GM21360 (cell line): ENCODE data around the gene FABP6.
"Not testable (repeated sequence)": the region's sequence is repeated elsewhere in the genome, so short reads cannot be mapped to it uniquely, and the experiment has no call there.

Source experiments
- ATAC-seq: cut with Tn5 transposase; IDR thresholded peaks from one replicate; pipeline ENCODE4 v1.9.1; 2021; ENCODE audit warnings: mild to moderate bottlenecking, moderate library complexity; ENCODE audit not compliant: unreplicated experiment

The FABP6 gene, protein sequence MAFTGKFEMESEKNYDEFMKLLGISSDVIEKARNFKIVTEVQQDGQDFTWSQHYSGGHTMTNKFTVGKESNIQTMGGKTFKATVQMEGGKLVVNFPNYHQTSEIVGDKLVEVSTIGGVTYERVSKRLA

DNA sequence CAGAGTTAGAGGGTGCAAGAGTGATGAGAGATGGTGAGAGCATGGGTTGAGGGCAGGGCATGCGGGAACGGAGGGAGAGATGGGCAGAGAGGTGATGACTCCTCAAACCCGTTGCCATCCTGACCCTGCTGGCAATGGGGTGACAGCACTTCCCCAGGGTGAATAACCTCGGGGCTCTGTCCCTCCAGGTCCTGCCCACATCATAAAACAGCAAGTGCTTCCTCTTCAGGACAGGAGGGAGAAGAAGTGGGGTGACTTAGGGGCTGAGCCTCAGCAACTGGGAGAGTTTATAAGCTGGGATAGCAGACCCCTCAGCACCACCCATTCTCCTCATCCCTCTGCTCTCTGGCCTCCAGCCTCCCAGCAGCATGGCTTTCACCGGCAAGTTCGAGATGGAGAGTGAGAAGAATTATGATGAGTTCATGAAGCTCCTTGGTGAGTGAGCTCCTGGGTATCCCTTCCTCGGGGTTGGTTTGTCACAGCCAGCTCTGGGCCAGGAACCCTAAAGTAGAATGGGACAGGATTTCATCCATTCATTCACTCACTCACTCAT is at the start of gene FABP6:
Gene FABP6, plus strand, starts transcription at position 317 of the 553 bp plus-strand sequence. Its CDS starts 52 bp downstream, at position 369.
- no peak for ATAC-seq

DNA sequence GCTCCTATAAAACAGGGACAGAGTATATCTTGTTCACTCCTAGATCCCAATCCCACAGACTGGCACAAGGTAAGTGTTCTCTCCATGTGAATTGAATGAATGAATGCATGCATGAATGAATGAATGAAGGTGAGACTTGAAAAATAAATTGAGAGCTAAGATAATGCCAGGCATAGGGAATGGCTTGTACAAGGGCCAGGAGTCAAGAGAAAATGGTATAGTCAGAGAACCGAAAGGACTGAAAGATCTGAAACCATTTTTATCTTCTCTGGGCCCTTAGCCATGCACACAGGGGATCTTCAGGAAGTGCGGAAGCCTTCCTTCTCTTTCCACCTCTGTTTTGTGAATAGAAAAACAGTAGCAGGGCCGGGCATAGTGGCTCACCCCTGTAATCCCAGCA is 48.4 kb upstream of the FABP6 start:
- no peak for ATAC-seq

DNA sequence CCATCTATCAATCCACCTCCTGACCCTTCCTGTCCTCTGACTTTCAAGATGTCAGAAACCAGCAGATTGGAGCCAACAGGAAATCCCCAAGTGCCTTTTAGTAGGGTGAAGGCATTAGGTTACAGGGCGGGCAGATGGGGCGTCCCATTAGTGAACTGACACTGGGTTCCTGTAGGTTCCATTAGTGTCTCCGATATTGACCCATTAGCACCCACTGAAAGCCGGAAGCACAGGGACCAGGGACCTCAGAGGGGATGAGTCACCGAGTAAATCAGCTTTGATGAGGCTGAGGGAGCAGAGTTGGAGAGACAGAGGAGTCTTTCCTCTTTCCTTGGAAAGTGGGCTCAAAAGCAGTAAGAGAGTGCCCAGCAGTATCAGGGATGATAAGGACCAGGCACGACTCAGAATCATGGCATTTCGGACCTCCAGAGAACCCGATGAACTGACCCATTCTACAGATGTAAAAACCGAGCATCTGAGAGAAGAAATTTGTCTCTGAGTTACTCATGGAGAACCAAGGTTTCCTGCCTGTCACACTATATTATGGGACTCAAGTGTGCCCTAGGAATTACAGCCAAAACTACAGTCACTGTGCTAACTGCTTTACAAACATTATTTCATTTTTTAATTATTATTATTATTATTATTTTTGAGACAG is 47.2 kb upstream of the FABP6 start:
- ATAC-seq, result no peak

DNA sequence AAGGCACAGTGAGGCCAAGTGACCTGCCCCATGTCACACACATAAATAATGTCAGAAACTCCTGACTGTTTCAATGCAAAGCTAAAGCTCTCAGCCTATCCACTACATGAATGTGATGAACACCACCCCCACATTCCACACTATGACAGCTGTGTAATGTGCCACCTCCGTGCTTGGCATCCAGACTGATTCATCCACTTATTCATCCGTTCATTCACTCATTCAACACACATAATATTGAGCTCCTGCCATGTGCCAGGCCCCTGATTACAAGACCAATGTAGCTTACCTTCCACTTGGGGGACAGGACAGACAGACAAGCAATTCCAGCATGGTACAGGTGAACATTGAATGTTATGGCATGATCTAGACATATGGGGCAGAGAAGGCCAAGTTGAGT is 46.2 kb upstream of the FABP6 start:
- no peak for ATAC-seq

DNA sequence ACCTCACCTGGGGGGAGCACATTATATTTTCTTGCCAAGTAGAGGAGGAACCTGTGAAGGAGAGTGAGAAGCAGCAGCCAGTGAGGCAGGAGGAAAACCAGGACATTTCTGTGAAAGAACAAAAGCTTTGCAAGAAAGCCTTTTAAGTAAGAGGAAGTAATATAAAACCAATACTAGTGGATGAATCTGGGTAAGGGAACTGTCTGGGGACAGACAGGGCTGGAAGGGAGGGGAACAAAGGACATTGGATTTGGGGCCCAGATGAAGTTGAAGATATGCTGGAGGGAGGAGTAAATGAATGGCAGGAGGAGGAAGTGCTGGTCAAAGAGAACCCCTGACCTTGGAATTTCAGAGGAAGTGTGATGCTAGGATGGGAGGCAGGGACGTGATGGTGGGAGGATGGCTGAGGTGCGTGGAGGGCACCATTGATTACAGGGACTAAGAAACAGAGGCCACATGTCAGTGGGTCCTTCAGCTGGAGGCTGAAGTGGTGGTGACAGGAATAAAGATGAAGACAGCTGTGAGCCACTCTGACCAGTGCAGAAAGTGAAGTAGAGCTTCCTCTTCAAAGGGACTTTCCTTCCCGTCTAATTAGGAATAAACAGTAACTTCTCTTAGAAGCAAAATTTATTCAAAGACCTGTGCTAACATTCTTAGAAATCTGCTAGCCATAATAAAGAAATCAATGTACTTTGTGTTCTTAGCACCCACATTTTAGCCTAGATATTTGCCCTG is 43.5 kb upstream of the FABP6 start:
- no peak for ATAC-seq

DNA sequence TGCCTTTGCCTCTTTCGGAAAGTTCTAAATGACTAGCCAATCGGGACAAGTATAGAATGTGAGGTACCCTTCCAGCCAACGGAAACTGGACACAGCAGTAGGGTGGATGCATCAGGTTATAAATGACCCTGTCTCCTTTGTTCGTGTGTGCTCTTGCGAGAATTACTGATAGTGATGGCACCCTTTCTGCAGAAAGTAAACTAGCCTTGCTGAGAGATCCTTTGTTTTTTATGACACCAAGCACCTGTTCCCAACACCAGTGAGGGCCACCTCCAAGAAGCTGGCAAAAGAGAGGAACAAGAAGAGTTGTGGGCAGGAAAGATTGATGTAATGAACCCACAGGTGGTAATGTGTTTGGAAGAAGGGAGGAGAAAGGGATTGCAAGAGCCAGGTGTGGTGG is 42.8 kb upstream of the FABP6 start:
- no peak for ATAC-seq

DNA sequence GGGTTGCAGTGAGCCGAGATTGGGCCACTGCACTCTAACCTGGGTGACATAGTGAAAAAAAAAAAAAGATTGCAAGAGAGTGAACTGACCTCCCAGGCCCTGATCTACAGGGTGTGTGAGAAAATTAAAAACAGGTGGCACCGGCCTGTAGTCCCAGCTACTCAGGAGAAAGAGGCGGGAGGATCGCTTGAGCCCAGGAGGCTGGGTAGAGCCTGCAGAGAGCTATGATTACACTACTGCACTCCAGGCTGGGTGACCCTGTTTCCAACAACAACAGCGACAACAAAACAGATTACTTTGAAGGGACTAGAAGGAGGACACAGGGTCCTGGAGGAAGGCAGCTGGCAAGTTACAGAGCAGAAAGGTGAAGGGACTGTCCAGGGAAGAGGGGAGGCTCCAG is 42.2 kb upstream of the FABP6 start:
- ATAC-seq, result no peak

DNA sequence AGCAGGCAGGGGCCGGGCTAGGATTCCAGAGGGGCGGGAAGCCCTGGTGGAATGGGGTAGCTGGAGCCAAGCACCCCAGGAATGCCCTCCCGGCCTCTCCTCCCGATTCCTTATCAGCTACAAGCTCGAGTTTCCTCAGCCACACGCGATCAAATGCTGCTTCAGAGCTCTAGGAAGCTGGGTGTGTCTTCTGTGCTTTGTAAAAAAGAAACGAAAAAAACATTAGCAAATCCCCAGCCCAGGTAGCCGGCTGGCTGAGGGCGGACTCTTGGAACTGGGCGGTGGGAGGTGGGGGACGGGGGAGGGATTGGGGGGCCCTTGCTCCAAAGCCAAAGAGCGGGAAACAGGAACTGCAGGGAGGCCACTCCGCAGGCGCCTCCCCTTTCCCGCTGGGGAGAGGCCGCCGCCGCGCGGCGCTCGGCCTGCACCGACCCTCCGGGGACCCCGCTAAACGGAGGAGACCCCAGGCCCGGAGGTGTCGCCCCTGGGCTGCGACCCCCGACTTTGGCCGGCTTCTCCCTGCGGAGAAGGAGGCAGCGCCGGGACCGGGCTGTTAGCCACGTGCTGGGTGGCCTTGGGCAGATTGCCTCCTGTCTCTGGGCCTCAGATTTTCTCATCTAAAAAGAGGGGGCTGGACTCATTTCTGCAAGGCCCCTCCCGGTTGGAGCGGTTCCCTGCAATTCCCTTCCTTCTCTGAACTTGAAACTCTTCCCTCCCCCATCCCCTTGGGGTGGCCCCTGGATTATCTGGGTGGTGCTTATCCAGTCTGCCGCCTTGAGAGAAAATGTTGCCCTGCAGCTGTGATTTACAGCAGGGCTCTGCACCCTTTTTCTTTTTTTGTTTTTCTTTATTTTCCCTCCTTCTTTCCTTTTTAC is 40.9 kb upstream of the FABP6 start:
- ATAC-seq, result no peak

DNA sequence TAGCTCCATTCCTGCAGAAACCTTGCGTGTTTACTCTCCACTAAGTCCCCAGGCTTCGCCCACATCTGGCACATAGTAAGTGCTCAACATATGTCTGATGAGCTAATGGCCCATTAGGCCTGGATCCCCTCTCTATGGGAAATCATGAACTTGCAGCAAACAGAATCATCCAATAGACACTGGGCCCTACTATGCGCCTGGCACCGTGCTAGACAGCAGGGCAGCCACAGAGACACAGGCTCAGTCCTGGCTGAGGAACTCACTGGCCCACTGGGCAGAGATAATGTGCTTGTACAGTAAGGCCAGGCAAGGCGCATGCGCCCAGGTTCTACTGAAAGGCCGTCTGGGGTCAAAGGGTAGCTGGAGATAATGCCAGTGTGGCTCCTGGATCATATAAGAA is 36.9 kb upstream of the FABP6 start:
- ATAC-seq, result no peak

DNA sequence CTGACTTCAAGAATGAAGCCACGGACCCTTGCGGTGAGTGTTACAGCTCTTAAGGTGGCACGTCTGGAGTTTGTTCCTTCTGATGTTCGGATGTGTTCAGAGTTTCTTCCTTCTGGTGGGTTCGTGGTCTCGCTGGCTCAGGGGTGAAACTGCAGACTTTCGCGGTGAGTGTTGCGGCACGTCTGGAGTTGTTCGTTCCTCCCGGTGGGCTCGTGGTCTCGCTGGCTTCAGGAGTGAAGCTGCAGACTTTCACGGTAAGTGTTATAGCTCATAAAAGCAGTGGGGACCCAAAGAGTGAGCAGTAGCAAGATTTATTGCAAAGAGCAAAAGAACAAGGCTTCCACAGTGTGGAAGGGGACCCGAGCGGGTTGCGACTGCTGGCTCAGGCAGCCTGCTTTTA is 36.2 kb upstream of the FABP6 start:
- ATAC-seq, result not testable (repeated sequence)

DNA sequence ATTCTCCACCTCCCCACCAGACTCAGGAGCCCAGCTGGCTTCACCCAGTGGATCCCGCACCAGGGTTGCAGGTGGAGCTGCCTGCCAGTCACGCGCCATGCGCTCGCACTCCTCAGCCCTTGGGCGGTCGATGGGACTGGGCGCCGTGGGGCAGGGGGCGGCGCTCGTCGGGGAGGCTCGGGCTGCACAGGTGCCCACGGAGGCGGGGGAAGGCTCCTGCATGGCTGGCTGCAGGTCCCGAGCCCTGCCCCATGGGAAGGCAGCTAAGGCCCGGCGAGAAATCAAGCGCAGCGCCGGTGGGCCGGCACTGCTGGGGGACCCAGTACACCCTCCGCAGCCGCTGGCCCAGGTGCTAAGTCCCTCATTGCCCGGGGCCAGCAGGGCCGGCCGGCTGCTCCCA is 35.5 kb upstream of the FABP6 start:
- not testable (repeated sequence) for ATAC-seq

DNA sequence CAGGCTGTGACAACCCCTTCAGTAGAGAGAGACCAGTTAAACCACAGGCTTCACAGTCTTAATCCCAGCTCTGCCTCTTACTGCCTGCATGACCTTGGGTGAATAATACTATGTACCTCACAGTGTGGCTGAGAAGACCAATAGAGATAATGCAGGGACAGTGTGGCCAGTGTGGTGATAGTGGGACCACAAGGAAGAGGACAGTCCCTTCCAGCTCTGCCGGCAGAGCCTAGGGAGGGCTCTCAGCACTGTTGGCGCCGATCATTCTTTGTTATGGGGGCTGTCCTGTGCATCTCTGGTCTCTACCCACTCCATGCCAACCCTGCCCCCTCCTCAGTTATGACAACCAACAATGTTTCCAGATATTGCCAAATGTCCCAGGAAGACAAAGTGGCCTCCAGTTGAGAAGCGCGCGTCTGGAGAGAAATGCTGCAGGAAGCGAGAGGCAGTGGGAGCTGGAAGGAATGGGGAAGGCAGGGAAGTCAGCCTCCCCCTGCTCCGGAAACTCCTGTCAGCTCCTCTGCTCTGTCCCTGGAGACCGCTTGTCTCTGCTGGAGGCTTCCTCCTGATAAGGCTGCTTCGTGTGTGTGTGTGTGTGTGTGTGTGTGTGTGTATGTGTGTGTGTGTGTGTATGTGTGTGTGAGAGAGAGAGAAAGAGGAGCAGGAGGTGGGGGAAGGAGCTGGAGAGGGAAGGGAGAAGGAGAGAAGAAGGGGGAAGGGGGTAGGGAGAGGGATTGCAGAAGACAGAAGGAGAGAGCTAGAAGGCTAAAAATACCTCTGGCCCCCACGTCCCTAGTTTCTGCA is 31.8 kb upstream of the FABP6 start:
- no peak for ATAC-seq

DNA sequence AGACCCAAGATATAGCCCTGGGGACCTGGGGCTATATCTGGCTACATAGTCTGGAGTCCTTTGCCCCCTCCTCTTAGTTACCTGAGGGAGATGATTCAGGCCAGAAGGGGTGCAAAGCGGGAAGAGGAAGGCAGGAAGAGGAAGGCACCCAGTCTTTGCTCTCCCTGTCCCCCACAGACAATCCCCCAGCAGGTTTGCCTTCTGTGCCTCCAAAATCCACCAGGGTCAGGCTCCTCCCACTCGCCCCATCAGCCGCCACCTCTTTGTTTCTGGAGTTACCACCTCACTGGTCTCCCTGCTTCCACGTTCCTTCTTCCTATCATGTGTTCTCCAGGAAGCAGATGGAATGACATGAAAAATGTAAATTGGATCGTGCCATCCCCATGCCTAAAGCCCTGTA is 31.2 kb upstream of the FABP6 start:
- ATAC-seq, result no peak

DNA sequence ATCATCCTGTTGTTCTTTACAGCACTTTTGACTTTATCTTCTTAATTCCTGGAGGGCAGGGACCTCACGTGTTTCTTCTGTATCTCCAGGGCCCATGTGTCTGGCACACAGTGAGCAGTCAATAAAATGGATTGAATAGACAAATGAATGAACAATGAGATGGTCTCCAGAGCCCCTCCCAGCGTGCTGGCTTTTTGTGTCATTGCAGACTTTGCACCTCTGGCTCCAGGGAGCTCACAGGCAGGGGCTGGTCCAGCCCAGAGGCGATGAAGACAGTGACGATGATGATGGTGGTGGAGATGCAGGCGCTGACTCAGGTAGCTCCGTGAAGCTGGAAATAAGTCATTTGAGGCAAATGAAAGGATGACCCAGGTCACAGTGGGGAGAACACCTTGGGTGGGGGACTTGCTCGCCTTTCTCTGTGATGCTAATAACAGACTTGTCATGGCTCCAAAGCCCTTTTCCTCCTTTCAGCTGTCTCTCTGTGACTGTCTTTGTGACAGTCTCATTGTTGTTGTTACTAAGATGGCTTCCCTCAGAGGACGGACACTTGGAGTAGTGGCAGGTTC is 30.4 kb upstream of the FABP6 start:
- ATAC-seq, result no peak

DNA sequence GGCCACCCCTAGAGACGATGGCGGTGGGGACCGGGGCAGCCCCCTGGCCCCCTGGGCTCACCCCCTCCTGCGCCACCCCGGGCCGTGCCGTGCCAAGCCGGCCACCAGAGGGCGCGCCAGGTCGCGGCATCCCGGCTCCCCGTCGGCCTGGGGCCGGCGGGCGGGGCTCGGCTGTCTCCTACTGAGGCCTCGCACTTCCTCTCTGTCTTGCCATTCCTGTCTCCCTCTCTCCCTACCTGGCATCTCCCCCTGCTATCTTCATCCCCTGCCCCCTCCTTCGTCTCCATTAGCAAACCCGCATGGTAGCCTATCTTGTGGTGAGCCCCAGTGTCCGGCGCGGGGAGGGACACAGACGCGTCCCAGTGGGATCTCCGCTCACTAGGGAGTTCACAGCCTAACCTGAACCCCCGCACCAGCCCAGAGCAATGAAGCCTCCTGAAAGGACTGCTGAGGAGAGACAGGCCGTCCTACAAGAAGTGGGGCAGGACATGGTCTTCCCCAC is 29.8 kb upstream of the FABP6 start:
- peak; percentile 95 for ATAC-seq

DNA sequence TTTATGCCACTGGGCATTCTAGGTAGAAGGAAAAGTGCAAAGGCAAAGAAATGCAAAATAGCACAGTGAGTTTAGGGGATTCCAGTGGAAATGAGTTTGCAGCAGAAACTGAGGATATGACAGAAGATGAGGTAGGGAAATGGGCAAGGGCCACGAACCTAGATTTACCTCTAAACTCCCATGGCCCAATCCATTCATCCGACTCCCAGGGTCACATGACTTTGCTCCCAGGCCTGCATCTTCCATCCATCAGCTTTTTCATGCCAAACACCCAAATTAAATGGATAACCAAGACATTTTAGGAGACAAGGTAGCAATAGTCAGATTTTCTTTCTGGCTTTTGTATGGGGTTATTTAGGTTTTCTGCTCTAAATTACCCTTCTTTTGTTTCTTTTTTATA is 22.2 kb upstream of the FABP6 start:
- ATAC-seq, result no peak

DNA sequence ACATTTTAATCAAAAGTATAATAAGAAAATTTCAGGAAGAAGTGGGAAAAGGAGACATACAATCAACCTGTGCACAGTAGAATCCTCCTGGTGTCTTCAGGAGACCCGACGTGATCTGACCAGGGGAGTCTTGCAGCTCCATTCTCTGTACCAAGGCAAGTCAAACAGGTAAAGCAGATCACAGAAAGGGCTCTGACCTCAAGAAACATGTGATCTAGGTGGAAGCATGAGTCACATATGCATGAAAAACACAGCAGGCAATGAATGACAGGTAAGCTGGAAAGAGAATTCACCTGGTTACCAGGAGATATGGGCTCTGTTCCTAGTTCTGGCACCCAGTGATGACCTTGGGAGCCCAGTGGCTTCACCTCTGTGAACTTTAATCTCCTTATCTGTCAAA is 19.4 kb upstream of the FABP6 start:
- ATAC-seq, result no peak

DNA sequence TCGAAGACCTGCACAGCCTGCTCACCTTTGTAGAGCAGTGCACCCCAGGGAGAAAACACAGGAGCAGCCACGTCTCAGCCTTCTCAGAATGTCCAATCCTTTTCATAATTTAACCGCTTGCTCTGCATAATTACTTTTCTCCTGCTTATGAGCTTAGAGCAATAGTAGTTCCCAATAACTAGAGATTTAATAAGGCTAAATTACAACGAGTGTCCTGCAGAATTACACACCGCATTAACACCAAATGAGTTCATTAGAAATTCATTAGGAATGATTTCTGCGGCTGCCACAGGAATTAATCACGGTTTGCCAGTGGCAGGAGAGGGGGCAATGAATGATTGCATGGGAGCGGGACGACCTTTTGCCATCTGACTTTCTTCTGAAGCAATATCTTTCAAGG is 18.7 kb upstream of the FABP6 start:
- no peak for ATAC-seq

DNA sequence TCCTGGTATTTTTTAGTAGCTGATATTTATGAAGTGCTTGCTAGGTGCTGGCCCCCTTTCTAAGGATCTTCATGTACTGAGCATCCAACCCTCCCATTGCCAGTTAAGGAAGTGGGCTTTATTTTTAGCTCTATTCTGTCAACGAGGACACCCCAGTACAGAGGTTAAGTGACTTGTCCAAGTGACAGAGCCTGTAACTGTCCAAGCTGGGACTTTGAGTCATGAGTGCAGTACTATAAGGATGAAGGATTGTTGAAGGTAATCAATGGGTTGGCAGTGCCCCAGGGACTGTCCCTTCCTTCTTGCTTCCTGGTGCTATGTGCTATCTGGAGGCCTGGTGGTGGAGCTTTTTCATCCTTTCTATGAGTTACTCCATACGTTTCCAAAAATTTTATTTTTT is 18.0 kb upstream of the FABP6 start:
- no peak for ATAC-seq

DNA sequence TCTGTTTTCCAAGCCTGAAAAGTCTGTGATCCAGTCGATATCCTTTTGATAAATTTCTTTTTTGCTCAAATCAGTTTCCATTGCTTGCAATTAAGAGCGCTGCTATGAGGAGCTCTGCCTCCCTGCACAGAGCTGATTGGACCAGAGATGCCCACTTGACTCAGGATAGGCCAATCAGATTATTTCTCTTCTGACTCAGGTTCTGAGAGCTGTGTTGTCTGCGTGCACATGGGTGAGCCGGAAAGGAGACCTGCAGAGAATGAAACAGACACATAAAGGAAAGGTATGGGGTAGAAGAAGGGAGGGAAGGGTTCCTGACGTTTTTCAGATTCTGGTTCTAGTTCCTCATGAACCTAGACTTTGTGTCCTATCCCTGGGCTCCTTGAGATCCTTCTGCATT is 15.8 kb upstream of the FABP6 start:
- no peak for ATAC-seq
